Activated CD4-positive, alpha-beta T cell treated with anti-CD3 and anti-CD28 coated beads, Interleukin-2, amount 10 ng/mL, durations not matched to agents 24 days and 14 days (primary cell): ENCODE results near the gene KIFAP3. TPM values are rescaled to one million over a fixed set of nuclear protein-coding genes. Genes with fewer than 3 reads are reported as not detected.

Experiments
- DNase-seq: peaks from one replicate; pipeline ENCODE4 v3.0.0; 2022
- H3K27ac Mint-ChIP-seq: one replicate; pipeline ENCODE4 v1.8.0; 2022; ENCODE audit warnings: mild to moderate bottlenecking, mixed read lengths
- H3K27me3 Mint-ChIP-seq: one replicate; pipeline ENCODE4 v1.8.0; 2022; ENCODE audit warnings: mixed read lengths
- H3K36me3 Mint-ChIP-seq: one replicate; pipeline ENCODE4 v1.8.0; 2022; ENCODE audit warnings: low read depth, mild to moderate bottlenecking, mixed read lengths
- H3K4me1 Mint-ChIP-seq: one replicate; pipeline ENCODE4 v1.8.0; 2021; ENCODE audit warnings: mixed read lengths
- H3K4me3 Mint-ChIP-seq: one replicate; pipeline ENCODE4 v1.8.0; 2022; ENCODE audit warnings: mild to moderate bottlenecking, moderate library complexity, mixed read lengths
- H3K9me3 Mint-ChIP-seq: one replicate; pipeline ENCODE4 v1.8.0; 2021; ENCODE audit warnings: mixed read lengths
- intact Hi-C: fragments of 100-400 bp; cut with micrococcal nuclease; formaldehyde crosslinking; loops from one replicate; pipeline ENCODE4 v1.15.1; 2023
- total RNA-seq: library from RNA; stranded (reverse); gene quantifications from 2 replicates; pipeline ENCODE4 v1.2.3, GENCODE V29; 2022

Gene KIFAP3
- total RNA-seq, 1 donor from 2014 or later = 12.8 TPM

GRCh38 chr1:169995993-169996392 lies 78.5 kb downstream of the KIFAP3 start:
- Mint-ChIP-seq H3K9me3 (no peaks in the 10 kb centered on the region), H3K27ac (no peak overlapping the region), H3K36me3 (no peaks in the 10 kb centered on the region), H3K4me3 (no peak overlapping the region), H3K27me3 (no peaks in the 10 kb centered on the region), H3K4me1 (no peaks in the 10 kb centered on the region)
- intact Hi-C loops = no loop called here
- DNase-seq = no peak

GRCh38 chr1:169989246-169989645 lies 85.2 kb downstream of the KIFAP3 start:
- intact Hi-C loops = no loop called here
- H3K4me1 Mint-ChIP-seq = no peaks in the 10 kb centered on the region
- no peaks in the 10 kb centered on the region for H3K27me3 Mint-ChIP-seq

GRCh38 chr1:169985757-169986156 lies 88.7 kb downstream of the KIFAP3 start:
- H3K4me1 Mint-ChIP-seq = no peaks in the 10 kb centered on the region

More at GRCh38 chr1:169989246-169989645, 85.2 kb downstream of the KIFAP3 start:
- H3K9me3 Mint-ChIP-seq = no peaks in the 10 kb centered on the region
- no peak overlapping the region for H3K27ac Mint-ChIP-seq
- DNase-seq = no peak
- no peak overlapping the region for H3K4me3 Mint-ChIP-seq
- no peaks in the 10 kb centered on the region for H3K36me3 Mint-ChIP-seq

GRCh38 chr1:169974067-169974466 lies 100.4 kb downstream of the KIFAP3 start:
- H3K9me3 Mint-ChIP-seq = no peaks in the 10 kb centered on the region
- no peak overlapping the region for H3K4me3 Mint-ChIP-seq
- H3K36me3 Mint-ChIP-seq = peaks cover 2% of the 10 kb centered on the region
- H3K27me3 Mint-ChIP-seq = no peaks in the 10 kb centered on the region
- no peak overlapping the region for H3K27ac Mint-ChIP-seq
- no peak for DNase-seq
- H3K4me1 Mint-ChIP-seq = no peaks in the 10 kb centered on the region
- intact Hi-C loops = no loop called here

More at GRCh38 chr1:169985757-169986156, 88.7 kb downstream of the KIFAP3 start:
- peaks cover 4% of the 10 kb centered on the region for H3K36me3 Mint-ChIP-seq
- no peaks in the 10 kb centered on the region for H3K9me3 Mint-ChIP-seq
- no peak overlapping the region for H3K4me3 Mint-ChIP-seq
- H3K27me3 Mint-ChIP-seq = no peaks in the 10 kb centered on the region
- no peak overlapping the region for H3K27ac Mint-ChIP-seq
- no peak for DNase-seq
- intact Hi-C loops = no loop called here

GRCh38 chr1:169970114-169970513 lies 104.4 kb downstream of the KIFAP3 start:
- no peaks in the 10 kb centered on the region for H3K9me3 Mint-ChIP-seq
- DNase-seq = no peak
- no peak overlapping the region for H3K4me3 Mint-ChIP-seq
- H3K27me3 Mint-ChIP-seq = no peaks in the 10 kb centered on the region
- intact Hi-C loops = no loop called here
- H3K4me1 Mint-ChIP-seq = no peaks in the 10 kb centered on the region
- no peaks in the 10 kb centered on the region for H3K36me3 Mint-ChIP-seq
- H3K27ac Mint-ChIP-seq = no peak overlapping the region

GRCh38 chr1:169968174-169968573 lies 106.3 kb downstream of the KIFAP3 start:
- no peak overlapping the region for H3K4me3 Mint-ChIP-seq
- no peak for DNase-seq
- no peaks in the 10 kb centered on the region for H3K4me1 Mint-ChIP-seq
- no peaks in the 10 kb centered on the region for H3K9me3 Mint-ChIP-seq
- intact Hi-C loops = no loop called here
- no peaks in the 10 kb centered on the region for H3K27me3 Mint-ChIP-seq
- H3K27ac Mint-ChIP-seq = no peak overlapping the region
- H3K36me3 Mint-ChIP-seq = no peaks in the 10 kb centered on the region

GRCh38 chr1:169964206-169964605 lies 110.3 kb downstream of the KIFAP3 start:
- intact Hi-C loops = no loop called here
- H3K9me3 Mint-ChIP-seq = no peaks in the 10 kb centered on the region
- H3K36me3 Mint-ChIP-seq = no peaks in the 10 kb centered on the region
- no peak overlapping the region for H3K27ac Mint-ChIP-seq
- H3K4me1 Mint-ChIP-seq = no peaks in the 10 kb centered on the region
- no peaks in the 10 kb centered on the region for H3K27me3 Mint-ChIP-seq
- DNase-seq = no peak
- H3K4me3 Mint-ChIP-seq = no peak overlapping the region

GRCh38 chr1:169959686-169960085 lies 114.8 kb downstream of the KIFAP3 start:
- intact Hi-C loops = no loop called here
- Mint-ChIP-seq H3K27me3 (no peaks in the 10 kb centered on the region), H3K4me3 (no peak overlapping the region), H3K36me3 (no peaks in the 10 kb centered on the region), H3K4me1 (no peaks in the 10 kb centered on the region), H3K27ac (no peak overlapping the region), H3K9me3 (no peaks in the 10 kb centered on the region)
- no peak for DNase-seq

- no peak for DNase-seq
- no peaks in the 10 kb centered on the region for H3K36me3 Mint-ChIP-seq
- no peaks in the 10 kb centered on the region for H3K27me3 Mint-ChIP-seq
- peaks cover 2% of the 10 kb centered on the region for H3K4me1 Mint-ChIP-seq
- intact Hi-C loops = no loop called here
- H3K4me3 Mint-ChIP-seq = no peak overlapping the region
- no peak overlapping the region for H3K27ac Mint-ChIP-seq
- H3K9me3 Mint-ChIP-seq = no peaks in the 10 kb centered on the region
Observed at GRCh38 chr1:169958987-169959386, 115.5 kb downstream of the KIFAP3 start.

- peaks cover 2% of the 10 kb centered on the region for H3K4me1 Mint-ChIP-seq
- no peak for DNase-seq
- H3K4me3 Mint-ChIP-seq = no peak overlapping the region
- intact Hi-C loops = no loop called here
- H3K36me3 Mint-ChIP-seq = no peaks in the 10 kb centered on the region
- H3K27me3 Mint-ChIP-seq = no peaks in the 10 kb centered on the region
- no peak overlapping the region for H3K27ac Mint-ChIP-seq
- H3K9me3 Mint-ChIP-seq = no peaks in the 10 kb centered on the region
Observed at GRCh38 chr1:169957884-169958283, 116.6 kb downstream of the KIFAP3 start.

GRCh38 chr1:169951108-169951507 lies 123.4 kb downstream of the KIFAP3 start:
- peaks cover 2% of the 10 kb centered on the region for H3K4me1 Mint-ChIP-seq
- no peaks in the 10 kb centered on the region for H3K27me3 Mint-ChIP-seq
- H3K4me3 Mint-ChIP-seq = no peak overlapping the region
- no peak for DNase-seq
- H3K27ac Mint-ChIP-seq = no peak overlapping the region
- intact Hi-C loops = no loop called here
- no peaks in the 10 kb centered on the region for H3K9me3 Mint-ChIP-seq
- no peaks in the 10 kb centered on the region for H3K36me3 Mint-ChIP-seq

- H3K4me1 Mint-ChIP-seq = peaks cover under 1% of the 10 kb centered on the region
- H3K9me3 Mint-ChIP-seq = no peaks in the 10 kb centered on the region
- H3K27me3 Mint-ChIP-seq = no peaks in the 10 kb centered on the region
- intact Hi-C loops = no loop called here
- H3K4me3 Mint-ChIP-seq = no peak overlapping the region
- H3K27ac Mint-ChIP-seq = no peak overlapping the region
- no peak for DNase-seq
- H3K36me3 Mint-ChIP-seq = no peaks in the 10 kb centered on the region
Observed at GRCh38 chr1:169949139-169949538, 125.4 kb downstream of the KIFAP3 start.

GRCh38 chr1:169946206-169946605 lies 128.3 kb downstream of the KIFAP3 start:
- intact Hi-C loops = no loop called here
- H3K27ac Mint-ChIP-seq = no peak overlapping the region

GRCh38 chr1:169945181-169945580 lies 129.3 kb downstream of the KIFAP3 start:
- no peak overlapping the region for H3K4me3 Mint-ChIP-seq

More at GRCh38 chr1:169946206-169946605, 128.3 kb downstream of the KIFAP3 start:
- H3K9me3 Mint-ChIP-seq = no peaks in the 10 kb centered on the region
- H3K27me3 Mint-ChIP-seq = no peaks in the 10 kb centered on the region
- no peak overlapping the region for H3K4me3 Mint-ChIP-seq
- no peaks in the 10 kb centered on the region for H3K36me3 Mint-ChIP-seq
- DNase-seq = no peak
- no peaks in the 10 kb centered on the region for H3K4me1 Mint-ChIP-seq

GRCh38 chr1:169944621-169945020 lies 129.9 kb downstream of the KIFAP3 start:
- intact Hi-C loops = no loop called here
- Mint-ChIP-seq H3K27me3 (no peaks in the 10 kb centered on the region), H3K36me3 (no peaks in the 10 kb centered on the region), H3K4me1 (no peaks in the 10 kb centered on the region), H3K9me3 (no peaks in the 10 kb centered on the region), H3K27ac (no peak overlapping the region), H3K4me3 (no peak overlapping the region)
- no peak for DNase-seq

More at GRCh38 chr1:169945181-169945580, 129.3 kb downstream of the KIFAP3 start:
- no peak for DNase-seq
- Mint-ChIP-seq H3K27me3 (no peaks in the 10 kb centered on the region), H3K4me1 (no peaks in the 10 kb centered on the region), H3K36me3 (no peaks in the 10 kb centered on the region), H3K27ac (no peak overlapping the region), H3K9me3 (no peaks in the 10 kb centered on the region)
- intact Hi-C loops = no loop called here
